ENCODE results near the gene PARK7.
A peak's percentile ranks its signal among the peaks of the same experiment; 100 is the strongest.
"Not testable (repeated sequence)": the region's sequence is repeated elsewhere in the genome, so short reads cannot be mapped to it uniquely, and the experiment has no call there.

PARK7 gene

GRCh38 chr1:7961216-7962013 is at the start of gene PARK7:
Gene PARK7, plus strand, starts transcription at chr1:7961711. Its CDS starts 1,075 bp downstream, at chr1:7962786.
- peak; percentile 99 to 100 for DNase-seq

GRCh38 chr1:7912145-7912544 is 49.4 kb upstream of the PARK7 start:
- DNase-seq, result no peak

- DNase-seq, result no peak
Measured at GRCh38 chr1:7912743-7913557, 48.6 kb upstream of the PARK7 start.

DNA sequence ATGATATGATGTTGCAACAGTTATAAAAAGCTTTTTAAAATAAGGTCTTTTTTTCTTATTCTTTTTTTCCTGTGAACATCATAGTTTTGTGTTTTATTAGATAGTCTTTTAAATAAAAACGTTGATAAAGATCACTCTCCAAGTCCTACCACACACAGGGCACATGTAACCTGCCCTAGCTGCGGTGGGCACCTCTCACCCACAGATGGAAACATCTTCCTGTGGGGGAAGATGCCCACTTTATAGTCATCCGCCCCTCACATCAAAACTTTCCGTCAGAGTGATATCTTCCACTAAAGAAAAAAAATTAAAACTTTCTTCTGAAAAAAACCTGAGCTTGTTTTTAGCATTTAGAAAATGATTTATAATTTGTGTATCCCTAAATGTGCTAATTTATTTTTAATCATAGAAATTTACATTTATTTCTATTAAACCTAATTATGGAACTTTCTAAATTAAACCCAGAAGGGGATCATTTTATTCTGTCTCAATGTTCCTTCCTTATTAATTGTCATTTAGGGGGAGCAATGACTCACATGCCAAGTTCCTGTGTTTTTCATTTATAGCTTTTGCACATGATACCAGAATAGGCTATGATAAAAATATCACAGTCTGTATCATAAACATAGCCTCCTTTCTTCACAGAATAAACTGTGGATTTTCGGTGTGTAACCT is 45.5 kb upstream of the PARK7 start:
- no peak for DNase-seq

- DNase-seq, result no peak
Measured at GRCh38 chr1:7916501-7916830, 45.0 kb upstream of the PARK7 start.

DNA sequence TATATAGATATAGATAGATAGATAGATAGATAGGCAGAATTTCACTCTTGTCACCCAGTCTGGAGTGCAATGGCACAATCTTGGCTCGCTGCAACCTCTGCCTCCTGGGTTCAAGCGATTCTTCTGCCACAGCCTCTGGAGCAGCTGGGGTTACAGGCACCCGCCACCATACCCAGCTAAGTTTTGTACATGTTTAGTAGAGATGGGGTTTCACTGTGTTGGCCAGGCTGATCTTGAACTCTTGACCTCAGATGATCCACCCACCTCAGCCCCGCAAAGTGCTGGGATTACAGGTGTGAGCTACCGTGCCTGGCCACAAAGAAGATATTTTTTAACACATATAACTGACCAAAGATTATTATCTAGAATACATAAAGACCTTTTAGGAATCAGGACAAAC is 43.5 kb upstream of the PARK7 start:
- DNase-seq, result not testable (repeated sequence)

DNA sequence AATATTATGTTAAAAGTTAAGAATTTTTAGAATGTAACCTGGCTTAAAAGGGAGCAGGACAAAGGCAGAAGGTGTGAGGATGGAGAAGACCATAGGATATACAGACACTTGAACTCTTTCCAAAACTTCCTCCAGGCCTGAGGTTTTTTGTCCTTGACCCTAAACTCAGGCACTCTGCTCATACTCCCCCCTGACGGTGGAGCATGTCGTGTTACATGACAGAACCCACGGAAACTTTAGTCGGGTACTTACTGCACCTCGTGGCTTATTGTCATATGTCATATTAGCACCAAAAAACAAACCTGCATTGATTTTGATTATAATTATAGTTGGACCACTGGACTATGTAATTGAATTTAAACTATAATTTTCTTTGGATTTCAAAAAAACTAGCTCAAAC is 41.6 kb upstream of the PARK7 start:
- DNase-seq, result no peak

- DNase-seq, result no peak
Measured at GRCh38 chr1:7921796-7922195, 39.7 kb upstream of the PARK7 start.

DNA sequence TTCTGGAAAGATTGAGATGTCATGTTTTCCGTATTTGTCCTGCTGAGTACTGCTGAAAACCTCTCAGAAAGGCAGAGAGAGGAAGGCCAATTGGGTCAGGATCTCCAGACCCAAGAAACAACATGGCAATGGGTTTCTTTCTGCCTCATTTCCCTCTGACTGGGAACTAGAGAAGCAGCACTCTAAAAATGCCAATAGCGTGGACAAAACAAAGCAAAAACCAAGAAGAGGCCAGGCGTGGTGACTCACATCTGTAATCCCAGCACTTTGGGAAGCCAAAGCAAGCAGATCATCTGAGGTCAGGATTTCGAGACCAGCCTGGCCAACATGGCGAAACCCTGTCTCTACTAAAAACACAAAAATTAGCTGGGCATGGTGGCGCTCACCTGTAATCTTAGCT is 39.2 kb upstream of the PARK7 start:
- no peak for DNase-seq

- not testable (repeated sequence) for DNase-seq
Measured at GRCh38 chr1:7927061-7927460, 34.5 kb upstream of the PARK7 start.

DNA sequence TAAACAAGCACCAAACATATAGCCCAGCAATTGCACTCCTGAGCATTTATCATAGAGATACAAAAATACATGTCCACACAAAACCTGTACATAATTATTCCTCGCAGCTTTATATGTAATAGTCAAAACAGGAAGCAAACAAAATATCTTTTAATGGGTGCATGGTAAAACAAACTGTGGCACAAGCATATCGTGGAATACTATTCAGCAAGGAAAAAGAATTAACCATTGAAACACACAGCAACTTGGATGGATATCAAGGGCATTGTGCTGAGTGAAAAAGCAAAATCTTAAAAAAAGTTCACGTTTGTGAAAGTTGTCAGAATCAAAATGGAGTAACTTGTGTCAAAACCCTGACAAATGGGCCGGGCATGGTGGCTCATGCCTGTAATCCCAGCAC is 33.3 kb upstream of the PARK7 start:
- no peak for DNase-seq

DNA sequence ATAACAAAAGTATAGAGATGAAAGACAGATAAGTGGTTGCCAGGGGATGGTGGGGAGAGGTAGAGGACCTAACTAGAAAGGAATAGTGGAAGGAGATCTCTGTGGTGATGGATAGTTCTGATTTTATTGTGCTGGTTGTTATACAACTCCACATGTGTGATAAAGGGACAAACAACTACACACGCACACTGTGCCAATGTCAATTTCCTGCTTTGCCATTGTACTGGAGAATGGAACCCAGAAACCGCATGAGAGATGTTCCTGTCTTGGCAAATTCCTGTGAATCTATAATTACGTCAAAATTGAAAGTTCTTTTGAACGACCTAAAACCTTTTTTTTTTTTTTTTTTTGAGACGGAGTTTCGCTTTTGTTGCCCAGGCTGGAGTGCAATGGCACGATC is 31.9 kb upstream of the PARK7 start:
- peak in 1 of 2 experiments; percentile 23 for DNase-seq

DNA sequence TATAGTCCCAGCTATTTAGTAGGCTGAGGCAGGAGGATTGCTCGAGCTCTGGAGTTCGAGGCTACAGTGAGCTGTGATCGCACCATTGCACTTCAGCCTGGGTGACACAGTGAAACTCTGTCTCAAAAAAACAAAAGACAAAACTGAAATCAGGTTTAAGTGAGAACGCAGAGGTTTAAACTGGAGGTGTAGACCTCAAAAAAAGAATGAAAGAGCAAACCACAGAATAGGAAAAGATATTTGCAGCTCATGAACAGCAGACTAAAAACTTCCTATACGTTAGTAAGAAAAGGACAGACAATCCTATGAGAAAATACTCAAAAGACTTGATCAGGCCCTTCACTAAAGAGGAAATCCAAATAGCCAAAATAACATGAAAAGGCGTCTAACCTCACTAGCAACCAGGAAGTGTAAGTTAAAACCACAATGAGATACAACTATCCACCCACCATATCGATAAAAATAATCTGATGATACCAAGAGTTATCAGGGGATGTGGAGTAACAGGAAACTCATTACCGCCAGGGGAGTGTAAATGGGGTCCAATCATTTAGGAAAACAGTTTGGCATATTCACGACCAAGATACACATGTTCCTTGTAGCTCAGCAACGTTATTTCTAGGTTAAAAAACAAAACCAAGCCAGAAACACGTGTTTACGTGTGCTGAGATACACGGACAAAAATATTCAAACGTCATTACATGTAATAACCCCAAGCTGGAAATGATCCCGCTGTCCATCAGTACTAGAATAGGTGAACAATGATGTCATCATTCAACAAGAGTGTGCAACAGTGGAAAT is 30.7 kb upstream of the PARK7 start:
- no peak for DNase-seq

GRCh38 chr1:7931446-7931812 is 30.1 kb upstream of the PARK7 start:
- DNase-seq, result no peak

GRCh38 chr1:7932524-7933138 is 28.9 kb upstream of the PARK7 start:
- no peak for DNase-seq

DNA sequence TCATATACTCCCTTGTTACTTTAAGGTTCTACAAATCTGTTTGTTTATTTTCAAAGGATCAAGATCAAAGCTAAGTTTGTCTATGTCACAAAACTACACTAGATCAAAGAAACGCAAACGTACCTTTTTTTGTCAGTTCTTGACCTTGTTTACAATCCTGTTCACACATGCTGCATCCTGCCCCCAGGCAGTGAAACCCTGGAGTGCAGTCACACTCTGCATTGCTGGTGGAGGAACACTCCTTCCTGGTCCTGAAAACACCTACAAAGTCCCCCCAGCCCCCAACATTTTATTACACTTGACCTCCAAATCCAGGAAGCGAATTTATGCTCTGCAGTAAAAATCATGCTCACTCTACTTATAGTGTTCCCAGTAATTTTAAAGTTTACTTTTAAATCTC is 23.4 kb upstream of the PARK7 start:
- DNase-seq, result peak in 1 of 2 experiments; percentile 12

- DNase-seq, result no peak
Measured at GRCh38 chr1:7940034-7940433, 21.5 kb upstream of the PARK7 start.

- no peak for DNase-seq
Measured at GRCh38 chr1:7940745-7941436, 20.6 kb upstream of the PARK7 start, which contains the start of gene TNFRSF9. Gene TNFRSF9, minus strand, starts transcription at chr1:7940839. Its CDS starts 845 bp downstream, at chr1:7939994.

DNA sequence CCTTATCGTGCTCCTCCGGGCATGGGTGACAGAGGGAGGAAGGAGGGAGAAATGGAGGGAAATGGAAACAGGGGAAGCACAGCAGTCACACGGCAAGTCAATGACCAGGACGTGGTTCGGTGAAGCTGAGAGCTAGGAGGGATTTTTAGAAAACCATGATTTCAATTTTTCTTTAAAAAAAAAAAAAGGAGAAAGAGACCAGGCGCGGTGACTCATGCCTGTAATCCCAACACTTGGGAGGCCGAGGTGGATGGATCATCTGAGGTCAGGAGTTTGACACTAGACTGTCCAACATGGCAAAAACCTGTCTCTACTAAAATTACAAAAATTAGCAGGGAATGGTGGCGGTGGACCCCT is 20.1 kb upstream of the PARK7 start:
- DNase-seq, result no peak

- no peak for DNase-seq
Measured at GRCh38 chr1:7942214-7942921, 19.1 kb upstream of the PARK7 start.

DNA sequence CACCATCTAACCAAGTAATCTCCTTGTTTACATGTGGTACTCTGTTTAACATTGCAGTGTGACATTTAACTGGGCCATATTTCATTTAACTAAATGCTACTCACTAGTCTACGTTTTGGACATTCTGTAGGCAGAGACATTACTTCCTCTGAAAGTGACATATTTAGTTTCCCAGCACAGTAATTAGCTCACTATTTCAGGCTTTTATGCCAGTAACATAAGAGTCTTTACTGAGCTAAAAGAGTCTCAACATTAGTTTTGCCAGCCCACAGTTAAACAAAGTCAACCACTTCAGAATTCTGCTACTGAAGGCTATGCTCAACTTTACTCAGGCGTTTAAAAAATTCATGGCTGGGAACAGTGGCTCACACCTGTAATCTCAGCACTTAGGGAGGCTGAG is 18.3 kb upstream of the PARK7 start:
- DNase-seq, result no peak
